Peyer's patch (tissue), 4 donors: ENCODE results near the gene FAM20C.

Source experiments
- CTCF ChIP-seq, 6 experiments: fragments of 450-650 bp in 4 of 6; fragments of 200-600 bp in 2 of 6; sonication (generic) in 1 of 6; IDR thresholded peaks; one replicate each; pipeline ENCODE4 v1.5.1; 2017 to 2019; ENCODE audit warnings: antibody characterized with exemption in 6 of 6, mild to moderate bottlenecking in 3 of 6, moderate library complexity in 1 of 6
- POLR2A ChIP-seq, 2 donors: fragments of 450-650 bp; IDR thresholded peaks; one replicate each; pipeline ENCODE4 v1.5.1; 2017; ENCODE audit warnings: antibody characterized with exemption in 2 of 2, mild to moderate bottlenecking in 2 of 2, moderate library complexity in 2 of 2

- no peak for TF ChIP-seq POLR2A (IDR thresholded peaks at IDR 0.05)
- no peak for TF ChIP-seq CTCF (IDR thresholded peaks at IDR 0.05)
These were observed 103.1 kb downstream of the FAM20C start for GRCh38 chr7:295155-296154.
